ENCODE measurements around the gene NID1.

DNA sequence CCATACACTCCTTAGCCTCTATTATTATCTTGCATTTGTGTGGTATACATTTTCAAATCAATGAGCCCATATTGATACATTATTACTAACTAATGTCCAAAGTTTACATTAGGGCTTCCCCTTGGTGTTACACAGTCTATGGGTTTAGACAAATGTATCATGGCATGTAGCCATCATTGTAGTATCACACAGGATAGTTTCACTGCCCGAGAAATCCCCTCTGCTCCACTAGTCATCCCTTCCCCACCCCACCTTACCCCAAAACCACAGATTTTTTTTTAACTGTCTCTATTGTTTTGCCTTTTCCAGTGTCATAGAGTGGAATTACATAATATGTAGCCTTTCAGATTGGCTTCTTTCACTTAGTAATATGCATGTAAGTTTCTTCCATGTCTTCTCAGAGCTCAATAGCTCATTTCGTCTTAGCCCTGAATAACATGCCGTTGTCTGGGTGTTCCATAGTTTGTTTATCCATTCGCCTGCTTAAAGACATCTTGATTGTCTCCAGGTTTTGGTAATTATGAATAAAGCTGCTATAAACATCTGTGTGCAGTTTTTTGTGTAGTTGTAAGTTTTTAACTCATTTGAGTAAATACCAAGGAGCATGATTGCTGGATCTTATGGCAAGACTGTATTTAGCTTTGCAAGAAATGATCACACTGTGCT, 111.8 kb downstream of the NID1 start:
- TF ChIP-seq, protein P1, sequence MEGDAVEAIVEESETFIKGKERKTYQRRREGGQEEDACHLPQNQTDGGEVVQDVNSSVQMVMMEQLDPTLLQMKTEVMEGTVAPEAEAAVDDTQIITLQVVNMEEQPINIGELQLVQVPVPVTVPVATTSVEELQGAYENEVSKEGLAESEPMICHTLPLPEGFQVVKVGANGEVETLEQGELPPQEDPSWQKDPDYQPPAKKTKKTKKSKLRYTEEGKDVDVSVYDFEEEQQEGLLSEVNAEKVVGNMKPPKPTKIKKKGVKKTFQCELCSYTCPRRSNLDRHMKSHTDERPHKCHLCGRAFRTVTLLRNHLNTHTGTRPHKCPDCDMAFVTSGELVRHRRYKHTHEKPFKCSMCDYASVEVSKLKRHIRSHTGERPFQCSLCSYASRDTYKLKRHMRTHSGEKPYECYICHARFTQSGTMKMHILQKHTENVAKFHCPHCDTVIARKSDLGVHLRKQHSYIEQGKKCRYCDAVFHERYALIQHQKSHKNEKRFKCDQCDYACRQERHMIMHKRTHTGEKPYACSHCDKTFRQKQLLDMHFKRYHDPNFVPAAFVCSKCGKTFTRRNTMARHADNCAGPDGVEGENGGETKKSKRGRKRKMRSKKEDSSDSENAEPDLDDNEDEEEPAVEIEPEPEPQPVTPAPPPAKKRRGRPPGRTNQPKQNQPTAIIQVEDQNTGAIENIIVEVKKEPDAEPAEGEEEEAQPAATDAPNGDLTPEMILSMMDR (IDR thresholded peaks at IDR 0.05): no peak
- TF ChIP-seq POLR2AphosphoS5 (IDR thresholded peaks at IDR 0.05): no peak
- TF ChIP-seq POLR2A (IDR thresholded peaks at IDR 0.05): no peak
